Fibroblast of peridontal ligament (primary cell): ENCODE measurements around the gene MRPS10.

Experiments
- DNase-seq: peaks from one replicate; pipeline ENCODE4 v3.0.0-alpha.2; 2010; ENCODE audit errors: extremely low read depth

Gene MRPS10

GRCh38 chr6:42217519-42218367 is at the start of gene MRPS10:
MRPS10 (minus strand) TSS chr6:42217861; CDS start chr6:42217849, 12 bp downstream.
- peak; percentile 93 for DNase-seq

GRCh38 chr6:42266538-42266937 is 48.9 kb upstream of the MRPS10 start:
- no peak for DNase-seq

GRCh38 chr6:42264852-42265390 is 47.3 kb upstream of the MRPS10 start:
- DNase-seq = no peak

GRCh38 chr6:42264162-42264851 is 46.6 kb upstream of the MRPS10 start:
- no peak for DNase-seq

GRCh38 chr6:42263165-42263728 is 45.6 kb upstream of the MRPS10 start:
- no peak for DNase-seq

- DNase-seq = no peak
These were observed 43.3 kb upstream of the MRPS10 start for GRCh38 chr6:42260972-42261371.

GRCh38 chr6:42260396-42260888 is 42.8 kb upstream of the MRPS10 start:
- DNase-seq = no peak

- DNase-seq = no peak
These were observed 42.3 kb upstream of the MRPS10 start for GRCh38 chr6:42259841-42260395.

- DNase-seq = no peak
These were observed 41.6 kb upstream of the MRPS10 start for GRCh38 chr6:42259286-42259685.

GRCh38 chr6:42257614-42258013 is 40.0 kb upstream of the MRPS10 start:
- DNase-seq = no peak

GRCh38 chr6:42257063-42257462 is 39.4 kb upstream of the MRPS10 start:
- DNase-seq = no peak

GRCh38 chr6:42255050-42255449 is 37.4 kb upstream of the MRPS10 start:
- DNase-seq = peak; percentile 60

- no peak for DNase-seq
These were observed 36.8 kb upstream of the MRPS10 start for GRCh38 chr6:42254505-42254904.

- DNase-seq = peak; percentile 87
These were observed 34.4 kb upstream of the MRPS10 start for GRCh38 chr6:42251911-42252637.

GRCh38 chr6:42251500-42251899 is 33.8 kb upstream of the MRPS10 start:
- DNase-seq = peak; percentile 83

GRCh38 chr6:42250274-42250931 is 32.7 kb upstream of the MRPS10 start:
- no peak for DNase-seq

GRCh38 chr6:42249279-42249678 is 31.6 kb upstream of the MRPS10 start:
- DNase-seq = peak; percentile 30

GRCh38 chr6:42243046-42243445 is 25.4 kb upstream of the MRPS10 start:
- DNase-seq = no peak

- no peak for DNase-seq
These were observed 24.3 kb upstream of the MRPS10 start for GRCh38 chr6:42241915-42242314.

- peak; percentile 58 for DNase-seq
These were observed 22.2 kb upstream of the MRPS10 start for GRCh38 chr6:42239736-42240375.
